Measurements from ENCODE around the gene ARHGAP42. TPM values are rescaled to one million over a fixed set of nuclear protein-coding genes. Genes with fewer than 3 reads are reported as not detected.

ARHGAP42 gene
- total RNA-seq, 4 donors from 2014 or later: 28.5 to 52.2 (median 40.4) TPM

GRCh38 chr11:100874203-100874602 is 187.1 kb downstream of the ARHGAP42 start:
- Histone ChIP-seq H3K4me3 (no peak overlapping the region), H3K9me3 (no peaks in the 10 kb centered on the region), H3K36me3 (no peaks in the 10 kb centered on the region), H3K27ac (no peak overlapping the region), H3K27me3 (no peaks in the 10 kb centered on the region), H3K4me1 (peaks cover 0 to 39% (median 7%) of the 10 kb centered on the region in 4 donors)
- 92 to 94% methylated on average over 4 of the region's 4 CpGs for WGBS, 2 donors
- DNase-seq (ENCODE audit: low spot score in 2 of 2): no peak
- TF ChIP-seq CTCF (IDR thresholded peaks at IDR 0.05) (no peak), EP300 (IDR thresholded peaks at IDR 0.05) (no peak), POLR2A (IDR thresholded peaks at IDR 0.05) (no peak)

GRCh38 chr11:100875521-100875869 is 188.4 kb downstream of the ARHGAP42 start:
- Histone ChIP-seq H3K9me3 (no peaks in the 10 kb centered on the region), H3K36me3 (no peaks in the 10 kb centered on the region), H3K4me3 (no peak overlapping the region), H3K27me3 (no peaks in the 10 kb centered on the region), H3K4me1 (peaks cover 0 to 39% (median 7%) of the 10 kb centered on the region in 4 donors), H3K27ac (peak overlapping the region in 2 of 4 donors; percentile 83 to 84)
- WGBS, 2 donors: 87 to 89% methylated on average over 8 of the region's 8 CpGs
- DNase-seq (ENCODE audit: low spot score in 2 of 2): no peak
- TF ChIP-seq POLR2A (IDR thresholded peaks at IDR 0.05) (no peak), EP300 (IDR thresholded peaks at IDR 0.05) (no peak), CTCF (IDR thresholded peaks at IDR 0.05) (no peak)

GRCh38 chr11:100876815-100877520 is 189.9 kb downstream of the ARHGAP42 start:
- DNase-seq (ENCODE audit: low spot score in 2 of 2): no peak
- 16 to 22% methylated on average over 3 of the region's 3 CpGs for WGBS, 2 donors
- no peak overlapping the region for H3K4me3 ChIP-seq
- TF ChIP-seq POLR2A (IDR thresholded peaks at IDR 0.05): no peak
- peak in 1 of 2 donors; percentile 67 for TF ChIP-seq EP300 (IDR thresholded peaks at IDR 0.05)
- H3K4me1 ChIP-seq: peaks cover 0 to 39% (median 7%) of the 10 kb centered on the region in 4 donors
- H3K36me3 ChIP-seq: no peaks in the 10 kb centered on the region
- H3K27me3 ChIP-seq: no peaks in the 10 kb centered on the region
- peaks cover 0 to 2% (median 0%) of the 10 kb centered on the region in 4 donors for H3K9me3 ChIP-seq
- peak overlapping the region in 3 of 4 donors; percentile 47 to 84 (median 83) for H3K27ac ChIP-seq

GRCh38 chr11:100878474-100878873 is 191.4 kb downstream of the ARHGAP42 start:
- peaks cover 0 to 34% (median 7%) of the 10 kb centered on the region in 4 donors for H3K4me1 ChIP-seq
- DNase-seq (ENCODE audit: low spot score in 2 of 2): no peak
- TF ChIP-seq EP300 (IDR thresholded peaks at IDR 0.05) (no peak), POLR2A (IDR thresholded peaks at IDR 0.05) (no peak), CTCF (IDR thresholded peaks at IDR 0.05) (no peak)
- WGBS, 2 donors: 67 to 69% methylated on average over 2 of the region's 2 CpGs
- no peaks in the 10 kb centered on the region for H3K27me3 ChIP-seq
- H3K27ac ChIP-seq: peak overlapping the region in 2 of 4 donors; percentile 83 to 84
- no peak overlapping the region for H3K4me3 ChIP-seq
- H3K9me3 ChIP-seq: peaks cover 0 to 2% (median 0%) of the 10 kb centered on the region in 4 donors
- no peaks in the 10 kb centered on the region for H3K36me3 ChIP-seq

GRCh38 chr11:100882957-100883356 is 195.9 kb downstream of the ARHGAP42 start:
- H3K36me3 ChIP-seq: no peaks in the 10 kb centered on the region
- 81 to 94% methylated on average over 1 of the region's 1 CpG for WGBS, 2 donors
- DNase-seq (ENCODE audit: low spot score in 2 of 2): no peak
- no peak for TF ChIP-seq EP300 (IDR thresholded peaks at IDR 0.05)
- TF ChIP-seq POLR2A (IDR thresholded peaks at IDR 0.05): no peak
- TF ChIP-seq CTCF (IDR thresholded peaks at IDR 0.05): no peak
- peaks cover 0 to 2% (median 0%) of the 10 kb centered on the region in 4 donors for H3K9me3 ChIP-seq
- H3K27me3 ChIP-seq: no peaks in the 10 kb centered on the region
- H3K27ac ChIP-seq: no peak overlapping the region
- H3K4me3 ChIP-seq: no peak overlapping the region
- peaks cover 0 to 7% (median 0%) of the 10 kb centered on the region in 4 donors for H3K4me1 ChIP-seq
